HCT116 (cell line): ENCODE results near the gene MTF2. TPM values are rescaled to one million over a fixed set of nuclear protein-coding genes. Genes with fewer than 3 reads are reported as not detected.

ENCODE experiments used
- ATAC-seq: fragments of 200-7000 bp; cut with Tn5 transposase; 2 replicates; pipeline ENCODE4 v1.9.1; 2020; ENCODE audit warnings: mild to moderate bottlenecking, moderate library complexity
- BruUV-seq: library from RNA; stranded (reverse); fragments of 400-500 nt; replicated peaks from 2 replicates; lab custom pipeline; 2021; lab: Mats Ljungman, UMichigan
- CTCF ChIA-PET: fragments of 300-600 bp; sonication (Branson Sonifier 250); formaldehyde crosslinking; loops from one replicate; lab custom pipeline; 2021; ENCODE audit warnings: antibody characterized with exemption; lab: Charles Lee
- POLR2A ChIA-PET: fragments of 300-600, 350-600 bp; sonication (Branson Sonifier 250); formaldehyde crosslinking; loops from one replicate; lab custom pipeline; 2021; ENCODE audit warnings: antibody characterized with exemption; lab: Charles Lee
- RAD21 ChIA-PET, 2 experiments: fragments of 300-600 bp; sonication (Branson Sonifier 250); formaldehyde crosslinking; loops; one replicate each; lab custom pipeline; 2023; ENCODE audit warnings: low total read pairs in 2 of 2; ENCODE audit not compliant: uncharacterized antibody in 2 of 2, unreplicated experiment in 2 of 2, low non-redundant PET in 1 of 2; lab: Charles Lee
- DNase-seq: peaks from one replicate; pipeline ENCODE4 v3.0.0-alpha.2; 2010; ENCODE audit warnings: low read depth, low spot score
- H2AFZ ChIP-seq: fragments of 200-600 bp; shearing (Covaris generic), sonication (generic); 2 replicates; pipeline ENCODE4 v1.6.1; 2017; ENCODE audit warnings: low read depth, mixed run types, mixed read lengths, antibody characterized with exemption, low read length; ENCODE audit not compliant: poor library complexity, severe bottlenecking
- H3K27ac ChIP-seq: 2 replicates; pipeline ENCODE4 v1.5.1; 2012; ENCODE audit warnings: low read depth, low read length
- H3K27me3 ChIP-seq: fragments of 200-600 bp; sonication (generic); 2 replicates; pipeline ENCODE4 v1.6.1; 2016; ENCODE audit warnings: mixed run types, low read length, mixed read lengths; ENCODE audit not compliant: insufficient read depth
- H3K36me3 ChIP-seq, 2 experiments: fragments of 200-500 bp in 1 of 2; fragments of 200-600 bp in 1 of 2; sonication (Bioruptor generic) in 1 of 2; sonication (generic) in 1 of 2; 2 replicates each; pipeline versions ENCODE4 v1.5.1 to v1.6.1; 2014 to 2016; ENCODE audit warnings: low read length in 2 of 2, inconsistent platforms in 1 of 2, mixed read lengths in 1 of 2, mixed run types in 1 of 2; ENCODE audit not compliant: insufficient read depth in 2 of 2, control insufficient read depth in 1 of 2
- H3K4me1 ChIP-seq, 2 experiments: fragments of 200-600 bp in 1 of 2; sonication (generic) in 1 of 2; 2 replicates each; pipeline versions ENCODE4 v1.5.1 to v1.6.1; 2012 to 2017; ENCODE audit warnings: low read length in 2 of 2, inconsistent platforms in 1 of 2, mild to moderate bottlenecking in 1 of 2, mixed read lengths in 1 of 2, mixed run types in 1 of 2, moderate library complexity in 1 of 2; ENCODE audit not compliant: insufficient read depth in 2 of 2, control insufficient read depth in 1 of 2
- H3K4me2 ChIP-seq: fragments of 200-600 bp; sonication (generic); 2 replicates; pipeline ENCODE4 v1.6.1; 2017; ENCODE audit warnings: mixed run types, low read length, mixed read lengths
- H3K4me3 ChIP-seq, 2 experiments: fragments of 200-600 bp in 1 of 2; sonication (generic) in 1 of 2; replicated peaks in 1 of 2; 2 replicates each; pipeline ENCODE4 v1.5.1; 2011 to 2016; ENCODE audit warnings: low read length in 2 of 2, control low read depth in 1 of 2, low read depth in 1 of 2, mild to moderate bottlenecking in 1 of 2, mixed read lengths in 1 of 2, mixed run types in 1 of 2
- H3K79me2 ChIP-seq: fragments of 200-600 bp; sonication (generic); 2 replicates; pipeline ENCODE4 v1.6.1; 2017; ENCODE audit warnings: mild to moderate bottlenecking, mixed run types, low read length, moderate library complexity, mixed read lengths; ENCODE audit not compliant: insufficient read depth
- H3K9ac ChIP-seq: fragments of 200-600 bp; sonication (generic); 2 replicates; pipeline ENCODE4 v1.6.1; 2016; ENCODE audit warnings: low read length, mixed read lengths
- H3K9me2 ChIP-seq: fragments of 200-600 bp; sonication (generic), shearing (Covaris generic); 2 replicates; pipeline ENCODE4 v1.6.1; 2017; ENCODE audit warnings: mixed run types, mild to moderate bottlenecking, moderate library complexity; ENCODE audit not compliant: insufficient read depth
- H3K9me3 ChIP-seq, 2 experiments: fragments of 200-500 bp in 1 of 2; fragments of 200-600 bp in 1 of 2; sonication (Bioruptor generic) in 1 of 2; sonication (generic) in 1 of 2; 2 replicates each; pipeline ENCODE4 v1.6.1; 2014 to 2017; ENCODE audit warnings: low read length in 2 of 2, mixed read lengths in 2 of 2, inconsistent platforms in 1 of 2, low read depth in 1 of 2, mild to moderate bottlenecking in 1 of 2, mixed run types in 1 of 2, moderate library complexity in 1 of 2; ENCODE audit not compliant: control insufficient read depth in 1 of 2, insufficient read depth in 1 of 2
- H4K20me1 ChIP-seq: fragments of 200-600 bp; sonication (generic), shearing (Covaris generic); 2 replicates; pipeline ENCODE4 v1.6.1; 2017; ENCODE audit warnings: mixed run types, mild to moderate bottlenecking, moderate library complexity; ENCODE audit not compliant: insufficient read depth
- CBX3 ChIP-seq: IDR thresholded peaks from 2 replicates; pipeline ENCODE4 v1.6.1; 2012; ENCODE audit warnings: low read depth
- CEBPB ChIP-seq: IDR thresholded peaks from 2 replicates; pipeline ENCODE4 v1.6.1; 2012; ENCODE audit warnings: low read depth
- EGR1 ChIP-seq: IDR thresholded peaks from 2 replicates; pipeline ENCODE4 v1.6.1; 2012; ENCODE audit warnings: low read depth
- EZH2phosphoT487 ChIP-seq: fragments of 200-600 bp; IDR thresholded peaks from 2 replicates; pipeline ENCODE4 v1.6.1; 2018; ENCODE audit warnings: antibody characterized with exemption, borderline replicate concordance
- FOSL1 ChIP-seq: IDR thresholded peaks from 2 replicates; pipeline ENCODE4 v1.6.1; 2012; ENCODE audit warnings: low read depth
- RAD21 ChIP-seq: IDR thresholded peaks from 2 replicates; pipeline ENCODE4 v1.6.1; 2012; ENCODE audit warnings: low read depth, mild to moderate bottlenecking
- REST ChIP-seq: IDR thresholded peaks from 2 replicates; pipeline ENCODE4 v1.6.1; 2012; ENCODE audit warnings: low read depth
- SIN3A ChIP-seq: IDR thresholded peaks from 2 replicates; pipeline ENCODE4 v1.6.1; 2012; ENCODE audit warnings: low read depth
- SRF ChIP-seq: IDR thresholded peaks from 2 replicates; pipeline ENCODE4 v1.6.1; 2012; ENCODE audit warnings: low read depth
- YY1 ChIP-seq: IDR thresholded peaks from 2 replicates; pipeline ENCODE4 v1.6.1; 2011; ENCODE audit warnings: low read length, low read depth, moderate library complexity, mild to moderate bottlenecking; ENCODE audit not compliant: insufficient replicate concordance; ENCODE audit errors: extremely low read depth
- ZNF274 ChIP-seq: fragments of 200-500 bp; sonication (Bioruptor generic); IDR thresholded peaks from 2 replicates; pipeline ENCODE4 v1.6.1; 2014; ENCODE audit warnings: mild to moderate bottlenecking, low read depth, low read length, inconsistent platforms
- intact Hi-C: fragments of 100-400 bp; cut with micrococcal nuclease; formaldehyde crosslinking; loops from 2 replicates; pipeline ENCODE4 v1.10.0; 2022
- total RNA-seq: library from RNA; stranded (reverse); gene quantifications from one replicate; pipeline ENCODE4 v1.2.1, GENCODE V29; 2021; ENCODE audit not compliant: unreplicated experiment

MTF2 gene
- total RNA-seq, 1 experiment from 2014 or later, result 45.5 TPM

- POLR2A ChIA-PET, result no interaction called here
These were observed 36.0 kb upstream of the MTF2 start for GRCh38 chr1:93043057-93043557.

More at GRCh38 chr1:93043057-93043557, 36.0 kb upstream of the MTF2 start:
- Histone ChIP-seq H3K79me2 (no peaks in the 10 kb centered on the region), H4K20me1 (no peaks in the 10 kb centered on the region), H3K4me3 (no peak overlapping the region), H3K36me3 (no peaks in the 10 kb centered on the region), H2AFZ (no peak overlapping the region), H3K9me2 (no peaks in the 10 kb centered on the region), H3K4me2 (no peak overlapping the region), H3K27me3 (no peaks in the 10 kb centered on the region), H3K9me3 (no peaks in the 10 kb centered on the region), H3K4me1 (peaks cover 0 to 1% of the 10 kb centered on the region in 2 experiments; a peak in 2 of 4 replicates), H3K9ac (no peak overlapping the region), H3K27ac (no peak overlapping the region)
- intact Hi-C loops, result no loop called here
- no peak for ATAC-seq
- TF ChIP-seq SIN3A (no peak), ZNF274 (no peak), EZH2phosphoT487 (no peak), EGR1 (no peak), SRF (no peak), RAD21 (no peak), FOSL1 (no peak), YY1 (no peak), REST (no peak), CBX3 (no peak), CEBPB (no peak)
- no peak for DNase-seq
- RAD21 ChIA-PET, result no interaction called here
- no TSS peak for BruUV-seq
- CTCF ChIA-PET, result no interaction called here
